ENCODE data around the gene LHFPL6.

Gene LHFPL6

GRCh38 chr13:39414339-39414738, 188.7 kb downstream of the LHFPL6 start:
- DNase-seq (ENCODE audit: low read depth in 3 of 3): no peak

DNA sequence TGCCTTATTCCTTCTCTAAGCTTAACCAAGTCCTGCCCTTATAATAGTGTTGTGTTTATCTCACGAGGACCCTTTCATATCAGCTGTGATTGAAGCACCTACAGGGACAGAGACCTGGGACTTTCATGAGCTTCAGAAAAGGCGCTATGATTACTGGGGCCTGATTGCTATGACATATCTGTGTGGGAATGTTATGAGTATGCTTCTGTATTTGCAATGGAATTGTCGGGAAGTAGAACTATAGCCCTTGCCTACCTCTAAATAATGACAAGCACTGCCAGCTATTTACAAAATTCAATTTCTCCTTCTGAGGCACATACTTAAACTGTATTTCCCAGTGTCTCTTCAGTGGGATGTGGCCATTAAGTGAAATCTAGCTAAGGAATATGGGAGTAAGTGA, 191.5 kb downstream of the LHFPL6 start:
- no peak for DNase-seq (ENCODE audit: low read depth in 3 of 3)

- DNase-seq (ENCODE audit: low read depth in 3 of 3): no peak
Observed at GRCh38 chr13:39410964-39411363, 192.0 kb downstream of the LHFPL6 start.

- no peak for DNase-seq (ENCODE audit: low read depth in 3 of 3)
Observed at GRCh38 chr13:39410096-39410901, 192.7 kb downstream of the LHFPL6 start.

DNA sequence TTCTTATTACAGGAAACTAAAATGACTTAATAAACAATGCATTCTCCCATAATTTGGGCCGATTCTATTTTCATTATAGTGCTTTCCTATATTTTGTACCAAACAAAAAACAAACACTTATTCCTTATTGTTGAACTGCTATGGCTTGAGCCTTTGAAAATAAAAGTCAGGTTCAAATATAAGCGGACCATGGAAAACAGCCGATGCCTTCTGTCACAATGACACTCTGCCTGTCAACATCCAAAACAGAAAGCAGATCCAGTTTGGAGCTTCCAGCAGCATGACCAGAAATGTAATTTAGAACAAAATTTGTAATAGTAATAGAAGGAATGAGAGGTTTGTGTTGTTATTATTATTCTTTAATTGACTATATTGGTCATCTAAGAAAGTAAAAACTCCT, 194.5 kb downstream of the LHFPL6 start:
- no peak for DNase-seq (ENCODE audit: low read depth in 3 of 3)

- no peak for DNase-seq (ENCODE audit: low read depth in 3 of 3)
Observed at GRCh38 chr13:39407786-39408185, 195.2 kb downstream of the LHFPL6 start.

- no peak for DNase-seq (ENCODE audit: low read depth in 3 of 3)
Observed at GRCh38 chr13:39407138-39407537, 195.9 kb downstream of the LHFPL6 start.

GRCh38 chr13:39406688-39407087, 196.3 kb downstream of the LHFPL6 start:
- no peak for DNase-seq (ENCODE audit: low read depth in 3 of 3)

DNA sequence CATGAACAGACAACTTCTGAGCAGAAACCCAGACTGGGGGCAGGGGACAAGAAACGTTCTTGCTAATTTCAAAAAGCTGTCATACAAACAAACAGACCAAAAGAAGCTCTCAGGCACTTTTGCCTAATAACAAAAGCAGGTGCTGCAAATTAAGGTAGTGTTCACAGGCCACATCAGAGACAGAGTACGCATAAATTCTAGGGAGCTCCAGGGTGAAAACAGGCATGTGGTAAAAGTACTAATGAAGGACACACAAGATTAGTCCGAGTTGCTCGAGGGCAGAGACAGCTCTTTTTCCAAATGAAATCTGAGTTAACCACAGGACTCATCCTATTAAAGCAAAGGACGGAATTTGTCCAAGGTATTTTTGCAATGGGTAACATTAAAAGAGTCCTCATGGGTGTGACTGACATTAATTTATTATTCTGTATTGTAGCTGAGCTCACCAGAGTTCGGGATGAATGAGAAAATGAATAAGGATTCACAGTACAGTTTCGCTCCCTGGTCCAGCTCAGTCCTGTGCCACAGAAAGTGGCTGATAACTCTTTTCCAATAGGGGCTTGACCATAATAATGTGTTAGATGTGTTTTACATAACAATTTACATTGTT, 197.3 kb downstream of the LHFPL6 start:
- DNase-seq (ENCODE audit: low read depth in 3 of 3): no peak

DNA sequence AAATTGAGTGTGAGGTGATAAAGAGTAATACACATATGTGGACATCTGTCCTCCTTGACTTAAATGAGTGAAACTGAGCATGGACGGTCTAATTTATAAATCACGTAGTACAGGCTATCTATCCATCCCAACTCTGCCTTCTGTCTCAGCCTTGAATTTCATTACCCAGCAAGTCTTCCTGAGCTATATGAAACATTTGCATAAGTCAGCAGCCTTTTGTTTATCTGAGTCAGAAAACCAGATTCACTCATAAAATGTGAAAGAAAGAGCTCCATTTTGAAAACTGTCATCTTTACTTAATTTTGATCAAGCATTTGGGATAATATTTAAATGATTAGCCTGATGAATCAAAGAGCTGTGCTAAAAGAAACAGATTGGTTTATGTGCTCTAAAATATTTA, 197.9 kb downstream of the LHFPL6 start:
- no peak for DNase-seq (ENCODE audit: low read depth in 3 of 3)

DNA sequence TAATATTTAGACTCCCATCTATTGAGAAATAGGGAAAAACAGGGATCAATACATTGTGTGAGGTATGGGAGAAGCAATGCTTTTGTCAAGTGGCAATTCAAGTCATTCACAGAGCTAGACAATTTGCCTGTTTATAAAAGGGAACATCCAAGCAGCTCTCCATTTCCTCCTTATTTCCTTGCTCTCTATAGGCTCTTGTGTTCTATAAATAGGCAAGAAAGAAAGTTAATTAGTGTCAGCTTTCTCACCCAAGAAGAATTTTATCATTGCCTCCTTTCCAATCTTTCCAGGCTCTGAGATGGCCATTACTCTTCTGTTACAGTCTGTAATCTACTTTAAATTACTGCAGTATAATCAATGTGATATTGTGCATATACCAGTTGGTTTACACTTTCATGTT, 199.9 kb downstream of the LHFPL6 start:
- no peak for DNase-seq (ENCODE audit: low read depth in 3 of 3)

DNA sequence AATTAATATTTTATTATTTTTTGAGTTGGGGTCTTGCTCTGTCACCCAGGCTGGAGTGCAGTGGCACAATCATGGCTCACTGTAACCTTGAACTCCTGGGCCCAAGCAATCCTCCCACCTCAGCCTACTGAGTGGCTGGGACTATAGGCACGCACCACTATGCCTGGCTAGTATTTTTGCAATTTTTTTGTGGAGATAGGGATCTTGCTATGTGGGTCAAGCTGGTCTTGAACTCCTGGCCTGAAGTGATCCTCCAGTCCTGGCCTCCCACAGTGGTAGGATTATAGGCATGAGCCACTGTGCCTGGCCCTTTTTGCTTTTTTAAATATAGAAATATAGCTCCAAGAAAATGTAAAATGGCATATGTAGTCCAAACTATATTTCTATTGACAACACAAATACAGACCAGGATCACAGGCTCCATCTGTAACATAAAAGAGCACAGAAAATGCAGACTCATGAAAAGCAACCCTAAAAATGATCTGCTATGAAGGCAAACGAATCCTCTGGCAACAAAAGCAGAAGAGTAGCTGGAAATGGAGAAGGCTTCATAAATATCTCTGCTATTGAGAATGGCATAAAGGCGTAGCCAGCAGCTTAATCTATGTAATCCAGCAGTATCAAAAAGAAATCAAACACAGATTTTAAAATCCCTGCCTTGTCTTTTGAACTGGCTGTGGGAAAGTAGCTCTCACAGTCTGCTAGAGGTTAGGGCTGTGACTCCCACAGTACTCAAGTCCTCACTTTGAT, 200.6 kb downstream of the LHFPL6 start:
- DNase-seq (ENCODE audit: low read depth in 3 of 3): no peak

- DNase-seq (ENCODE audit: low read depth in 3 of 3): no peak
Observed at GRCh38 chr13:39401756-39402155, 201.2 kb downstream of the LHFPL6 start.

- no peak for DNase-seq (ENCODE audit: low read depth in 3 of 3)
Observed at GRCh38 chr13:39401046-39401705, 201.8 kb downstream of the LHFPL6 start.

- DNase-seq (ENCODE audit: low read depth in 3 of 3): no peak
Observed at GRCh38 chr13:39399102-39399501, 203.9 kb downstream of the LHFPL6 start.

DNA sequence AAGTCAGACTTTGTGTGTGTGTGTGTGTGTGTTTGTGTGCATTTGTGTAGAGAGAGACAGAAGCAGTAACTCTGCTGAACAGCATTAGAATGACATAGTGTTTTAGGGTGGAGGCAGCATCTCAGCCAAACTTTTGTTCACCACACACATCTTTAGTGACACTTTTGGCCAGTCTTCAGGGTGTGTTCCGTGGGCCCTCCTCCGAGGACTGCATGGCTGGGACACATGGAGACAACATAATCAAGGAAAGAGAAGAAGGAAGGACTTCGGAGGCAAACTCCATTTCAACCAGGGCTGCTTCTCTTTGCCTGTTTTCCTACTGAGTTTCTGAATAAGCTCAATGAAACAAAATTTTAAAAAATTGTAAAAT, 205.1 kb downstream of the LHFPL6 start:
- no peak for DNase-seq (ENCODE audit: low read depth in 3 of 3)

GRCh38 chr13:39397226-39397895, 205.6 kb downstream of the LHFPL6 start:
- no peak for DNase-seq (ENCODE audit: low read depth in 3 of 3)

- DNase-seq (ENCODE audit: low read depth in 3 of 3): no peak
Observed at GRCh38 chr13:39394796-39395678, 208.0 kb downstream of the LHFPL6 start.

GRCh38 chr13:39391761-39392160, 211.2 kb downstream of the LHFPL6 start:
- no peak for DNase-seq (ENCODE audit: low read depth in 3 of 3)

GRCh38 chr13:39389013-39389412, 214.0 kb downstream of the LHFPL6 start:
- no peak for DNase-seq (ENCODE audit: low read depth in 3 of 3)
